IMR-90 (cell line): ENCODE results near the gene AQP4. TPM values are rescaled to one million over a fixed set of nuclear protein-coding genes. Genes with fewer than 3 reads are reported as not detected.

Experiments
- ATAC-seq: fragments of 200-7000 bp; cut with Tn5 transposase; 2 replicates; pipeline ENCODE4 v1.9.1; 2020; ENCODE audit warnings: low read depth, mild to moderate bottlenecking, moderate library complexity
- BruUV-seq: library from RNA; stranded (reverse); fragments of 400-500 nt; replicated peaks from 2 replicates; lab custom pipeline; 2021; lab: Mats Ljungman, UMichigan
- CTCF ChIA-PET: fragments of 300-600 bp; formaldehyde crosslinking; extraction: SDS; loops from one replicate; lab custom pipeline; 2021; ENCODE audit warnings: antibody characterized with exemption; lab: Yijun Ruan, JAX
- POLR2A ChIA-PET: fragments of 300-600 bp; sonication (Branson Sonifier 250); formaldehyde crosslinking; loops from one replicate; lab custom pipeline; 2022; ENCODE audit warnings: antibody characterized with exemption; ENCODE audit not compliant: unreplicated experiment; lab: Charles Lee
- DNase-seq: peaks from one replicate; pipeline ENCODE4 v3.0.0; 2013
- H2AFZ ChIP-seq: replicated peaks from 2 replicates; pipeline ENCODE3; 2013; ENCODE audit warnings: low read length, mild to moderate bottlenecking; ENCODE audit not compliant: poor library complexity
- H2AK5ac ChIP-seq: 2 replicates; pipeline ENCODE4 v1.6.1; 2013; ENCODE audit warnings: low read depth, low read length, inconsistent platforms
- H2AK9ac ChIP-seq: replicated peaks from 2 replicates; pipeline ENCODE3; 2013; ENCODE audit warnings: mild to moderate bottlenecking, low read depth, low read length, moderate library complexity; ENCODE audit not compliant: poor library complexity
- H2BK120ac ChIP-seq: 2 replicates; pipeline ENCODE4 v1.6.1; 2013; ENCODE audit warnings: low read depth, low read length, inconsistent platforms
- H2BK15ac ChIP-seq: 3 replicates; pipeline ENCODE4 v1.6.1; 2013; ENCODE audit warnings: low read depth, low read length, inconsistent platforms
- H2BK20ac ChIP-seq: 2 replicates; pipeline ENCODE4 v1.6.1; 2013; ENCODE audit warnings: low read depth, mild to moderate bottlenecking, inconsistent platforms, low read length, moderate library complexity
- H2BK5ac ChIP-seq: 2 replicates; pipeline ENCODE4 v1.6.1; 2013; ENCODE audit warnings: mild to moderate bottlenecking, low read depth, low read length, inconsistent platforms; ENCODE audit not compliant: poor library complexity, severe bottlenecking
- H3K14ac ChIP-seq: replicated peaks from 2 replicates; pipeline ENCODE4 v1.6.1; 2013; ENCODE audit warnings: low read depth, low read length, inconsistent platforms
- H3K18ac ChIP-seq: 2 replicates; pipeline ENCODE4 v1.6.1; 2013; ENCODE audit warnings: low read depth, low read length, control low read depth
- H3K23ac ChIP-seq: 2 replicates; pipeline ENCODE4 v1.6.1; 2013; ENCODE audit warnings: low read depth, low read length, inconsistent platforms
- H3K27ac ChIP-seq: 2 replicates; pipeline ENCODE4 v1.5.1; 2013; ENCODE audit warnings: mild to moderate bottlenecking, control low read depth, low read length; ENCODE audit not compliant: insufficient read depth
- H3K27me3 ChIP-seq: 2 replicates; pipeline ENCODE4 v1.6.1; 2013; ENCODE audit warnings: low read length; ENCODE audit not compliant: control insufficient read depth, insufficient read depth
- H3K36me3 ChIP-seq: 2 replicates; pipeline ENCODE4 v1.6.1; 2013; ENCODE audit warnings: low read length, mixed read lengths; ENCODE audit not compliant: control insufficient read depth, insufficient read depth
- H3K4ac ChIP-seq: 2 replicates; pipeline ENCODE4 v1.6.1; 2013; ENCODE audit warnings: low read depth, low read length, inconsistent platforms
- H3K4me1 ChIP-seq: 2 replicates; pipeline ENCODE4 v1.6.1; 2013; ENCODE audit warnings: low read length, mixed read lengths; ENCODE audit not compliant: control insufficient read depth, insufficient read depth
- H3K4me2 ChIP-seq: 2 replicates; pipeline ENCODE4 v1.6.1; 2013; ENCODE audit warnings: low read depth, mild to moderate bottlenecking, control low read depth, low read length, moderate library complexity
- H3K4me3 ChIP-seq: 2 replicates; pipeline ENCODE4 v1.5.1; 2013; ENCODE audit warnings: low read depth, mild to moderate bottlenecking, control low read depth, low read length, moderate library complexity; ENCODE audit not compliant: insufficient read depth
- H3K56ac ChIP-seq: 2 replicates; pipeline ENCODE4 v1.6.1; 2013; ENCODE audit warnings: low read length, inconsistent platforms; ENCODE audit not compliant: insufficient read depth; ENCODE audit errors: extremely low read depth
- H3K79me1 ChIP-seq, 2 experiments: 2 replicates each; pipeline ENCODE4 v1.6.1; 2013; ENCODE audit warnings: low read length in 2 of 2, inconsistent platforms in 1 of 2, low read depth in 1 of 2
- H3K9ac ChIP-seq: 2 replicates; pipeline ENCODE4 v1.6.1; 2013; ENCODE audit warnings: low read depth, low read length, control low read depth
- H3K9me1 ChIP-seq: 2 replicates; pipeline ENCODE4 v1.6.1; 2013; ENCODE audit warnings: low read length, inconsistent platforms; ENCODE audit not compliant: insufficient read depth
- H3K9me3 ChIP-seq: 2 replicates; pipeline ENCODE4 v1.6.1; 2013; ENCODE audit warnings: low read length; ENCODE audit not compliant: control insufficient read depth, insufficient read depth
- H4K20me1 ChIP-seq: 2 replicates; pipeline ENCODE4 v1.6.1; 2013; ENCODE audit warnings: low read length, inconsistent platforms; ENCODE audit not compliant: insufficient read depth
- H4K5ac ChIP-seq: 2 replicates; pipeline ENCODE4 v1.6.1; 2013; ENCODE audit warnings: mild to moderate bottlenecking, low read depth, low read length, control low read depth
- H4K8ac ChIP-seq, 2 experiments: 2 replicates each; pipeline ENCODE4 v1.6.1; 2013; ENCODE audit warnings: low read depth in 2 of 2, low read length in 2 of 2, control low read depth in 1 of 2, inconsistent platforms in 1 of 2
- H4K91ac ChIP-seq: 2 replicates; pipeline ENCODE4 v1.6.1; 2013; ENCODE audit warnings: low read depth, low read length, inconsistent platforms; ENCODE audit not compliant: insufficient read depth
- BHLHE40 ChIP-seq: fragments of 150-350 bp; IDR thresholded peaks from 2 replicates; pipeline ENCODE4 v1.6.1; 2016; ENCODE audit warnings: mild to moderate bottlenecking, low read depth, low read length
- CEBPB ChIP-seq: IDR thresholded peaks from 2 replicates; pipeline ENCODE4 v1.6.1; 2012; ENCODE audit warnings: low read depth, low read length, improper control_type of control experiment
- CHD1 ChIP-seq: IDR thresholded peaks from 2 replicates; pipeline ENCODE4 v1.6.1; 2012; ENCODE audit warnings: low read depth, low read length, improper control_type of control experiment
- CTCF ChIP-seq: conservative IDR thresholded peaks from 2 replicates; pipeline ENCODE4 v1.5.1; 2012; ENCODE audit warnings: mild to moderate bottlenecking, low read depth, low read length, improper control_type of control experiment
- ELK1 ChIP-seq: fragments of 150-350 bp; IDR thresholded peaks from 2 replicates; pipeline ENCODE4 v1.6.1; 2016; ENCODE audit warnings: low read depth, mild to moderate bottlenecking, low read length, moderate library complexity, borderline replicate concordance
- FOS ChIP-seq: fragments of 150-350 bp; IDR thresholded peaks from 2 replicates; pipeline ENCODE4 v1.6.1; 2016; ENCODE audit warnings: low read depth, low read length
- MAFK ChIP-seq: IDR thresholded peaks from 2 replicates; pipeline ENCODE4 v1.6.1; 2012; ENCODE audit warnings: low read depth, low read length, improper control_type of control experiment
- MAZ ChIP-seq: IDR thresholded peaks from 2 replicates; pipeline ENCODE4 v1.6.1; 2012; ENCODE audit warnings: low read depth, mild to moderate bottlenecking, low read length, improper control_type of control experiment, moderate library complexity, borderline replicate concordance
- MXI1 ChIP-seq: IDR thresholded peaks from 2 replicates; pipeline ENCODE4 v1.6.1; 2012; ENCODE audit warnings: low read depth, mild to moderate bottlenecking, low read length, moderate library complexity, borderline replicate concordance
- NFE2L2 ChIP-seq: fragments of 150-350 bp; IDR thresholded peaks from 2 replicates; pipeline ENCODE4 v1.6.1; 2016; ENCODE audit warnings: low read depth, mild to moderate bottlenecking, low read length
- POLR2A ChIP-seq: IDR thresholded peaks from 2 replicates; pipeline ENCODE4 v1.6.1; 2012; ENCODE audit warnings: mild to moderate bottlenecking, low read depth, low read length
- RAD21 ChIP-seq: IDR thresholded peaks from 2 replicates; pipeline ENCODE4 v1.6.1; 2012; ENCODE audit warnings: low read length, improper control_type of control experiment
- RCOR1 ChIP-seq: IDR thresholded peaks from 2 replicates; pipeline ENCODE4 v1.6.1; 2012; ENCODE audit warnings: mild to moderate bottlenecking, low read length, improper control_type of control experiment; ENCODE audit not compliant: insufficient replicate concordance
- RFX5 ChIP-seq: IDR thresholded peaks from 2 replicates; pipeline ENCODE4 v1.8.0; 2012; ENCODE audit warnings: low read depth, mild to moderate bottlenecking, low read length, moderate library complexity
- SMC3 ChIP-seq: fragments of 150-350 bp; IDR thresholded peaks from 2 replicates; pipeline ENCODE4 v1.6.1; 2016; ENCODE audit warnings: low read depth, mild to moderate bottlenecking, antibody characterized with exemption, low read length, moderate library complexity
- USF2 ChIP-seq: fragments of 150-350 bp; IDR thresholded peaks from 2 replicates; pipeline ENCODE4 v1.6.1; 2017; ENCODE audit warnings: mild to moderate bottlenecking, antibody characterized with exemption, low read length, low read depth
- WGBS, 2 experiments: methylation state at CpG; one replicate each; pipeline versions ENCODE4 v1.1.5 to v1.1.7; 2013; ENCODE audit warnings: missing lambda C conversion rate in 2 of 2; ENCODE audit not compliant: insufficient read length in 1 of 2; ENCODE audit errors: extremely low coverage in 2 of 2; 5-methylcytosine and 5-hydroxymethylcytosine counted together
- dilution Hi-C: fragments of 300-500 bp; cut with HindIII; formaldehyde crosslinking; loops from one replicate; pipeline ENCODE4 v1.14.3; 2018; ENCODE audit warnings: low sequenced_read_pairs; ENCODE audit not compliant: unreplicated experiment
- in situ Hi-C: fragments of 300-500 bp; cut with MboI; formaldehyde crosslinking; loops from 3 replicates; pipeline ENCODE4 v1.14.3; 2019; ENCODE audit warnings: low sequenced_read_pairs, inconsistent platforms, mixed read lengths
- intact Hi-C: fragments of 100-400 bp; cut with micrococcal nuclease; formaldehyde crosslinking; loops from 2 replicates; pipeline ENCODE4 v1.10.0; 2022
- polyA plus RNA-seq, 3 experiments: library from polyadenylated mRNA; depleted of rRNA; stranded (reverse); fragments of >200 nt; gene quantifications; 2 replicates each; pipeline ENCODE4 v1.2.3, GENCODE V29; 2012; ENCODE audit warnings: low replicate concordance in 1 of 3
- total RNA-seq: library from RNA; depleted of rRNA; stranded (reverse); fragments of >200 nt; gene quantifications from 2 replicates; pipeline ENCODE4 v1.2.3, GENCODE V29; 2012

AQP4 gene
- total and polyA plus RNA-seq, 2 of the 4 experiments (the other 2 are of a cell fraction) = not detected

- no TSS peak for BruUV-seq
- no peak overlapping the region for H2AK5ac ChIP-seq
- no peak overlapping the region for H3K23ac ChIP-seq
- no peaks in the 10 kb centered on the region for H3K9me3 ChIP-seq
- H4K91ac ChIP-seq = no peak overlapping the region
- no peak overlapping the region for H2BK20ac ChIP-seq
- no peaks in the 10 kb centered on the region for H3K4me1 ChIP-seq
- H2AK9ac ChIP-seq = no peak overlapping the region
- no peak overlapping the region for H2BK5ac ChIP-seq
- no peaks in the 10 kb centered on the region for H4K20me1 ChIP-seq
- ATAC-seq = no peak
- in situ Hi-C loops (no loop called here), dilution Hi-C loops (no loop called here), intact Hi-C loops (no loop called here)
- H4K8ac ChIP-seq = no peak overlapping the region
- H3K18ac ChIP-seq = no peak overlapping the region
- no peak overlapping the region for H3K4me3 ChIP-seq
- no peak overlapping the region for H3K4me2 ChIP-seq
- no CpG with 5 or more reads among the region's 6 CpGs for WGBS, 2 experiments
- H3K56ac ChIP-seq = no peak overlapping the region
- no peak overlapping the region for H2BK120ac ChIP-seq
- no peaks in the 10 kb centered on the region for H3K79me1 ChIP-seq
- POLR2A ChIA-PET = no interaction called here
- CTCF ChIA-PET = no interaction called here
- H3K27ac ChIP-seq = no peak overlapping the region
- H2BK15ac ChIP-seq = no peak overlapping the region
- H3K4ac ChIP-seq = no peak overlapping the region
- no peak overlapping the region for H3K9ac ChIP-seq
- no peaks in the 10 kb centered on the region for H3K27me3 ChIP-seq
- no peak for DNase-seq
- no peak overlapping the region for H3K14ac ChIP-seq
- H3K9me1 ChIP-seq = no peaks in the 10 kb centered on the region
- no peak overlapping the region for H2AFZ ChIP-seq
- no peak overlapping the region for H4K5ac ChIP-seq
- no peaks in the 10 kb centered on the region for H3K36me3 ChIP-seq
- TF ChIP-seq CEBPB = no peak
- TF ChIP-seq SMC3 = no peak
- TF ChIP-seq CHD1 = no peak
- no peak for TF ChIP-seq MXI1
- no peak for TF ChIP-seq RFX5
- TF ChIP-seq BHLHE40 = no peak
- no peak for TF ChIP-seq CTCF
- TF ChIP-seq MAZ = no peak
- no peak for TF ChIP-seq RAD21
- TF ChIP-seq NFE2L2 = no peak
- TF ChIP-seq POLR2A = no peak
- TF ChIP-seq USF2 = no peak
- no peak for TF ChIP-seq RCOR1
- TF ChIP-seq ELK1 = no peak
- TF ChIP-seq FOS = no peak
- no peak for TF ChIP-seq MAFK
Measured at GRCh38 chr18:26893996-26894395, 28.5 kb upstream of the AQP4 start.
